Neural cell (in vitro differentiated cells): ENCODE results near the gene CERKL. TPM values are rescaled to one million over a fixed set of nuclear protein-coding genes. Genes with fewer than 3 reads are reported as not detected.
A peak's percentile ranks its signal among the peaks of the same experiment; 100 is the strongest.

Experiments
- H2AFZ ChIP-seq: fragments of 200-600, 300-800 bp; sonication (generic), shearing (Covaris generic); 2 replicates; pipeline ENCODE4 v1.6.0; 2014; ENCODE audit warnings: low read depth, mild to moderate bottlenecking, antibody characterized with exemption, low read length, moderate library complexity
- H3F3A ChIP-seq: fragments of 200-600 bp; shearing (Covaris generic); 2 replicates; pipeline ENCODE4 v1.6.1; 2016; ENCODE audit warnings: mild to moderate bottlenecking, moderate library complexity, mixed read lengths, antibody characterized with exemption, low read length; ENCODE audit not compliant: insufficient read depth, poor library complexity, severe bottlenecking
- H3K27ac ChIP-seq: fragments of 200-600, 300-800 bp; sonication (generic), shearing (Covaris generic); 2 replicates; pipeline ENCODE4 v1.5.1; 2014; ENCODE audit warnings: mild to moderate bottlenecking, low read length, moderate library complexity
- H3K27me3 ChIP-seq: fragments of 300-800, 200-600 bp; sonication (generic), shearing (Covaris generic); 2 replicates; pipeline ENCODE4 v1.6.0; 2014; ENCODE audit warnings: mild to moderate bottlenecking, low read depth, low read length, moderate library complexity; ENCODE audit not compliant: insufficient read depth
- H3K36me3 ChIP-seq: fragments of 300-800, 200-600 bp; sonication (generic), shearing (Covaris generic); 2 replicates; pipeline ENCODE4 v1.5.1; 2014; ENCODE audit warnings: mild to moderate bottlenecking, antibody characterized with exemption, low read length, moderate library complexity; ENCODE audit not compliant: insufficient read depth
- H3K4me2 ChIP-seq: fragments of 300-800, 200-600 bp; sonication (generic), shearing (Covaris generic); 2 replicates; pipeline ENCODE4 v1.6.0; 2014; ENCODE audit warnings: mild to moderate bottlenecking, low read length
- H3K4me3 ChIP-seq: fragments of 300-800, 200-600 bp; sonication (generic), shearing (Covaris generic); 2 replicates; pipeline ENCODE4 v1.5.1; 2014; ENCODE audit warnings: mild to moderate bottlenecking, low read length, moderate library complexity
- H3K79me2 ChIP-seq: fragments of 200-600 bp; shearing (Covaris generic); replicated peaks from 2 replicates; pipeline ENCODE4 v1.6.0; 2014; ENCODE audit warnings: mild to moderate bottlenecking, low read length, moderate library complexity; ENCODE audit not compliant: insufficient read depth
- H3K9ac ChIP-seq: fragments of 300-800, 200-600 bp; sonication (generic), shearing (Covaris generic); 2 replicates; pipeline ENCODE4 v1.6.1; 2016; ENCODE audit warnings: mild to moderate bottlenecking, low read length, mixed read lengths
- H3K9me2 ChIP-seq: fragments of 200-600 bp; shearing (Covaris generic); 2 replicates; pipeline ENCODE4 v1.6.1; 2016; ENCODE audit warnings: mild to moderate bottlenecking, low read length, mixed read lengths; ENCODE audit not compliant: insufficient read depth
- H3K9me3 ChIP-seq: fragments of 200-600, 300-800 bp; sonication (generic), shearing (Covaris generic); 2 replicates; pipeline ENCODE4 v1.6.1; 2016; ENCODE audit warnings: mild to moderate bottlenecking, mixed run types, low read length, moderate library complexity, mixed read lengths
- H4K20me1 ChIP-seq: fragments of 200-600 bp; shearing (Covaris generic); 2 replicates; pipeline ENCODE4 v1.6.1; 2016; ENCODE audit warnings: mild to moderate bottlenecking, mixed run types; ENCODE audit not compliant: insufficient read depth
- CTCF ChIP-seq: fragments of 450-650 bp; IDR thresholded peaks from 2 replicates; pipeline ENCODE4 v1.5.1; 2014; ENCODE audit warnings: antibody characterized with exemption, mild to moderate bottlenecking, moderate library complexity; ENCODE audit not compliant: poor library complexity, severe bottlenecking
- EP300 ChIP-seq: fragments of 450-650 bp; conservative IDR thresholded peaks from 2 replicates; pipeline ENCODE4 v1.6.1; 2014; ENCODE audit warnings: antibody characterized with exemption, mild to moderate bottlenecking, moderate library complexity; ENCODE audit not compliant: poor library complexity, severe bottlenecking
- EZH2 ChIP-seq: fragments of 200-600, 300-800 bp; shearing (Covaris generic), sonication (generic); IDR thresholded peaks from 2 replicates; pipeline ENCODE4 v1.6.1; 2014; ENCODE audit warnings: antibody characterized with exemption, low read length, borderline replicate concordance, mild to moderate bottlenecking; ENCODE audit not compliant: insufficient read depth, poor library complexity, severe bottlenecking
- MXI1 ChIP-seq: fragments of 450-650 bp; conservative IDR thresholded peaks from 2 replicates; pipeline ENCODE4 v1.6.1; 2014; ENCODE audit warnings: antibody characterized with exemption, mild to moderate bottlenecking; ENCODE audit not compliant: poor library complexity, severe bottlenecking
- POLR2AphosphoS5 ChIP-seq: IDR thresholded peaks from 2 replicates; pipeline ENCODE4 v1.6.1; 2012
- RAD21 ChIP-seq: fragments of 450-650 bp; conservative IDR thresholded peaks from 2 replicates; pipeline ENCODE4 v1.6.1; 2014; ENCODE audit warnings: antibody characterized with exemption, mild to moderate bottlenecking, moderate library complexity
- REST ChIP-seq: IDR thresholded peaks from 2 replicates; pipeline ENCODE4 v1.6.1; 2012; ENCODE audit warnings: borderline replicate concordance
- SMC3 ChIP-seq: fragments of 450-650 bp; conservative IDR thresholded peaks from 2 replicates; pipeline ENCODE4 v1.6.1; 2014; ENCODE audit warnings: antibody characterized with exemption, mild to moderate bottlenecking, moderate library complexity; ENCODE audit not compliant: poor library complexity
- TAF1 ChIP-seq: IDR thresholded peaks from 2 replicates; pipeline ENCODE4 v1.6.1; 2012; ENCODE audit warnings: low read depth
- polyA plus RNA-seq: library from polyadenylated mRNA; depleted of rRNA; stranded (reverse); fragments of >200 nt; gene quantifications from 2 replicates; pipeline ENCODE4 v1.2.3, GENCODE V29; 2014

Gene CERKL
- polyA plus RNA-seq, 1 donor from 2014 or later: not detected

- TF ChIP-seq TAF1: no peak
Measured at GRCh38 chr2:181686576-181687185, 29.8 kb upstream of the CERKL start (continued).

GRCh38 chr2:181685150-181685688 is 28.3 kb upstream of the CERKL start:
- no peak overlapping the region for H3K4me2 ChIP-seq
- H3K4me3 ChIP-seq: no peak overlapping the region
- no peak overlapping the region for H3K9ac ChIP-seq
- TF ChIP-seq TAF1: no peak
- peaks cover 97% of the 10 kb centered on the region for H3K27me3 ChIP-seq
- H4K20me1 ChIP-seq: no peaks in the 10 kb centered on the region
- H3K27ac ChIP-seq: no peak overlapping the region
- H3K79me2 ChIP-seq: no peaks in the 10 kb centered on the region
- H2AFZ ChIP-seq: no peak overlapping the region
- no peaks in the 10 kb centered on the region for H3K9me2 ChIP-seq
- H3F3A ChIP-seq: no peaks in the 10 kb centered on the region
- peaks cover 19% of the 10 kb centered on the region for H3K9me3 ChIP-seq
- no peaks in the 10 kb centered on the region for H3K36me3 ChIP-seq

- no peaks in the 10 kb centered on the region for H3K79me2 ChIP-seq
- no peak overlapping the region for H3K9ac ChIP-seq
- peak overlapping the region; percentile 58 for H3K4me3 ChIP-seq
- H3F3A ChIP-seq: no peaks in the 10 kb centered on the region
- no peaks in the 10 kb centered on the region for H4K20me1 ChIP-seq
- TF ChIP-seq EP300: no peak
- TF ChIP-seq CTCF: no peak
- TF ChIP-seq SMC3: no peak
- no peak for TF ChIP-seq REST
- no peak for TF ChIP-seq EZH2
- no peak for TF ChIP-seq POLR2AphosphoS5
- TF ChIP-seq RAD21: no peak
- no peak for TF ChIP-seq MXI1
- TF ChIP-seq TAF1: no peak
- peaks cover 19% of the 10 kb centered on the region for H3K9me3 ChIP-seq
- H3K4me2 ChIP-seq: no peak overlapping the region
- H3K36me3 ChIP-seq: no peaks in the 10 kb centered on the region
- H3K27me3 ChIP-seq: peaks cover 97% of the 10 kb centered on the region
- no peak overlapping the region for H3K27ac ChIP-seq
- H3K9me2 ChIP-seq: no peaks in the 10 kb centered on the region
- no peak overlapping the region for H2AFZ ChIP-seq
Measured at GRCh38 chr2:181684454-181685149, 27.7 kb upstream of the CERKL start.
